Activated CD8-positive, alpha-beta memory T cell treated with anti-CD3 and anti-CD28 coated beads, Interleukin-2, amount 50 U/mL, for 1 hour (primary cell): Measurements from ENCODE around the gene ENDOU.

Experiments
- DNase-seq: peaks from one replicate; pipeline ENCODE4 v3.0.0-alpha.2; 2020; ENCODE audit errors: extremely low read depth

ENDOU gene

GRCh38 chr12:47721431-47721973 is 3.8 kb downstream of the ENDOU start:
- DNase-seq, result no peak

- no peak for DNase-seq
Measured at GRCh38 chr12:47718531-47718930, 6.8 kb downstream of the ENDOU start.

GRCh38 chr12:47717443-47718193 is 7.7 kb downstream of the ENDOU start:
- DNase-seq, result no peak

- DNase-seq, result no peak
Measured at GRCh38 chr12:47717046-47717442, 8.2 kb downstream of the ENDOU start.

GRCh38 chr12:47715877-47716548 is 9.3 kb downstream of the ENDOU start:
- DNase-seq, result no peak

GRCh38 chr12:47715393-47715876 is 9.9 kb downstream of the ENDOU start:
- DNase-seq, result peak; percentile 67

GRCh38 chr12:47714826-47715386 is 10.4 kb downstream of the ENDOU start:
- DNase-seq, result no peak

- DNase-seq, result no peak
Measured at GRCh38 chr12:47712171-47712570, 13.1 kb downstream of the ENDOU start.

GRCh38 chr12:47711448-47711847 is 13.8 kb downstream of the ENDOU start:
- no peak for DNase-seq

- DNase-seq, result no peak
Measured at GRCh38 chr12:47710278-47710677, 15.0 kb downstream of the ENDOU start.

GRCh38 chr12:47709671-47710070 is 15.6 kb downstream of the ENDOU start:
- DNase-seq, result no peak

- no peak for DNase-seq
Measured at GRCh38 chr12:47709237-47709636, 16.1 kb downstream of the ENDOU start.

GRCh38 chr12:47707905-47708543 is 17.3 kb downstream of the ENDOU start:
- DNase-seq, result no peak

- no peak for DNase-seq
Measured at GRCh38 chr12:47707355-47707754, 17.9 kb downstream of the ENDOU start.

GRCh38 chr12:47705566-47706425 is 19.5 kb downstream of the ENDOU start, which contains the start of gene RPAP3:
Gene RPAP3 (minus strand): TSS chr12:47706030. CDS start chr12:47702840, 3,190 bp downstream.
- peak; percentile 89 for DNase-seq

GRCh38 chr12:47705229-47705565 is 20.1 kb downstream of the ENDOU start:
- DNase-seq, result no peak

- no peak for DNase-seq
Measured at GRCh38 chr12:47704719-47705118, 20.6 kb downstream of the ENDOU start.

- no peak for DNase-seq
Measured at GRCh38 chr12:47700263-47700662, 25.0 kb downstream of the ENDOU start.

- no peak for DNase-seq
Measured at GRCh38 chr12:47698631-47699030, 26.7 kb downstream of the ENDOU start.

GRCh38 chr12:47698055-47698454 is 27.2 kb downstream of the ENDOU start:
- DNase-seq, result no peak

GRCh38 chr12:47689215-47689614 is 36.1 kb downstream of the ENDOU start:
- DNase-seq, result no peak
